ENCODE measurements around the gene EIF4G3.

The EIF4G3 gene

GRCh38 chr1:21084111-21084810, 92.4 kb downstream of the EIF4G3 start:
- ChIA-PET POLR2A (interaction anchor here (0.5 kb wide), 1 partner anchor 33 kb away, joined by 3 read pairs; no protein-coding TSS in a partner anchor), CTCF (interaction anchor here (1.0 to 1.7 kb wide), 2 partner anchors 62 to 111 kb away, joined by 3 to 4 read pairs; no protein-coding TSS in a partner anchor)
- no peak overlapping the region for H3K4me3 ChIP-seq (ENCODE audit: control insufficient read depth in 1 of 7, extremely low read depth in 1 of 7, insufficient read depth in 4 of 7, low read depth in 2 of 7, low read length in 6 of 7)
- WGBS (ENCODE audit: insufficient coverage) = 100% methylated on average over 1 of the region's 4 CpGs
- peaks cover 8 to 27% (median 11%) of the 10 kb centered on the region in 4 experiments for H3K36me3 ChIP-seq (ENCODE audit: control insufficient read depth in 4 of 4, insufficient read depth in 4 of 4, low read length in 3 of 4)
- H3K4me1 ChIP-seq (ENCODE audit: control extremely low read depth in 1 of 4, control insufficient read depth in 4 of 4, insufficient read depth in 4 of 4, low read length in 3 of 4) = peaks cover 0 to 5% (median under 1%) of the 10 kb centered on the region in 4 experiments
- DNase-seq = peak in 1 of 3 donors; percentile 71
- H3K27ac ChIP-seq (ENCODE audit: insufficient read depth in 1 of 2, low read depth in 1 of 2, low read length in 2 of 2, poor library complexity in 1 of 2, severe bottlenecking in 2 of 2) = no peak overlapping the region
- peaks cover 0 to 3% (median 0%) of the 10 kb centered on the region in 5 experiments for H3K9me3 ChIP-seq (ENCODE audit: control extremely low read depth in 1 of 5, control insufficient read depth in 4 of 5, insufficient read depth in 2 of 5, low read depth in 1 of 5, low read length in 4 of 5)
- H3K27me3 ChIP-seq (replicated peaks in 2 of 5; ENCODE audit: control insufficient read depth in 4 of 5, insufficient read depth in 5 of 5, low read length in 4 of 5) = no peaks in the 10 kb centered on the region

- Histone ChIP-seq H3K27ac (ENCODE audit: insufficient read depth in 1 of 2, low read depth in 1 of 2, low read length in 2 of 2, poor library complexity in 1 of 2, severe bottlenecking in 2 of 2) (no peak overlapping the region), H3K4me1 (ENCODE audit: control extremely low read depth in 1 of 4, control insufficient read depth in 4 of 4, insufficient read depth in 4 of 4, low read length in 3 of 4) (peaks cover 0 to 5% (median under 1%) of the 10 kb centered on the region in 4 experiments), H3K9me3 (ENCODE audit: control extremely low read depth in 1 of 5, control insufficient read depth in 4 of 5, insufficient read depth in 2 of 5, low read depth in 1 of 5, low read length in 4 of 5) (peaks cover 0 to 3% (median 0%) of the 10 kb centered on the region in 5 experiments), H3K4me3 (ENCODE audit: control insufficient read depth in 1 of 7, extremely low read depth in 1 of 7, insufficient read depth in 4 of 7, low read depth in 2 of 7, low read length in 6 of 7) (no peak overlapping the region), H3K36me3 (ENCODE audit: control insufficient read depth in 4 of 4, insufficient read depth in 4 of 4, low read length in 3 of 4) (peaks cover 4 to 23% (median 10%) of the 10 kb centered on the region in 4 experiments), H3K27me3 (replicated peaks in 2 of 5; ENCODE audit: control insufficient read depth in 4 of 5, insufficient read depth in 5 of 5, low read length in 4 of 5) (no peaks in the 10 kb centered on the region)
- ChIA-PET CTCF (interaction anchor here (1.1 kb wide), 1 partner anchor 113 kb away, joined by 3 read pairs; no protein-coding TSS in a partner anchor), POLR2A (no interaction called here)
- DNase-seq = no peak
- WGBS (ENCODE audit: insufficient coverage) = 96% methylated on average over 6 of the region's 6 CpGs
Observed at GRCh38 chr1:21082073-21082472, 94.6 kb downstream of the EIF4G3 start.

GRCh38 chr1:21077085-21077484, 99.6 kb downstream of the EIF4G3 start:
- H3K36me3 ChIP-seq (ENCODE audit: control insufficient read depth in 4 of 4, insufficient read depth in 4 of 4, low read length in 3 of 4) = peaks cover 3 to 7% (median 5%) of the 10 kb centered on the region in 4 experiments
- ChIA-PET CTCF (no interaction called here), POLR2A (no interaction called here)
- H3K4me3 ChIP-seq (ENCODE audit: control insufficient read depth in 1 of 7, extremely low read depth in 1 of 7, insufficient read depth in 4 of 7, low read depth in 2 of 7, low read length in 6 of 7) = no peak overlapping the region
- peak in 2 of 3 donors; percentile 31 to 54 for DNase-seq
- H3K9me3 ChIP-seq (ENCODE audit: control extremely low read depth in 1 of 5, control insufficient read depth in 4 of 5, insufficient read depth in 2 of 5, low read depth in 1 of 5, low read length in 4 of 5) = no peaks in the 10 kb centered on the region
- peaks cover 0 to 15% (median 7%) of the 10 kb centered on the region in 4 experiments for H3K4me1 ChIP-seq (ENCODE audit: control extremely low read depth in 1 of 4, control insufficient read depth in 4 of 4, insufficient read depth in 4 of 4, low read length in 3 of 4)
- H3K27ac ChIP-seq (ENCODE audit: insufficient read depth in 1 of 2, low read depth in 1 of 2, low read length in 2 of 2, poor library complexity in 1 of 2, severe bottlenecking in 2 of 2) = peak overlapping the region in 1 of 2 experiments; percentile 11
- H3K27me3 ChIP-seq (replicated peaks in 2 of 5; ENCODE audit: control insufficient read depth in 4 of 5, insufficient read depth in 5 of 5, low read length in 4 of 5) = no peaks in the 10 kb centered on the region

DNA sequence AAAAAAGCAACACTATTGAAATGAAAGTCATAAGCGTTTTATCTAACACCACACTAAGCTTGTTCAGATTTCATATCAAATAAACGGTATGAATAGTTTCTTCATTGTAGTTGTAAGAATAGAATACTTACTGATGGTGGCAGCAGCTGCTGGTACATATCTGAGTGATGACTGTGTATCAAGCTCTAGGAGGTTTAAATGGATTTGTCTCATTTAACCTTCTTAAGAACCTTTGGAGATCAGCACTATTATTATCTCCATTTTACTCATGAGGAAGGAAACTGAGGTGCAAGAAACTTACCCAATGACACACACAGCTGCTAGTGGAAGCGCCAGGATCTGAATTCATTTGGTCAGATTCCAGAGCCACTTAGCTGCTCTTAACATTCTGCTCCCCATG, 104.0 kb downstream of the EIF4G3 start:
- ChIA-PET CTCF (interaction anchor here (0.7 to 2.6 kb wide), 7 partner anchors 8 to 123 kb away, joined by 3 to 28 read pairs (median 3); no protein-coding TSS in a partner anchor), POLR2A (interaction anchor here (0.9 kb wide), 1 partner anchor 12 kb away, joined by 3 read pairs; no protein-coding TSS in a partner anchor)
- H3K4me1 ChIP-seq (ENCODE audit: control extremely low read depth in 1 of 4, control insufficient read depth in 4 of 4, insufficient read depth in 4 of 4, low read length in 3 of 4) = peaks cover 0 to 20% (median 7%) of the 10 kb centered on the region in 4 experiments

DNA sequence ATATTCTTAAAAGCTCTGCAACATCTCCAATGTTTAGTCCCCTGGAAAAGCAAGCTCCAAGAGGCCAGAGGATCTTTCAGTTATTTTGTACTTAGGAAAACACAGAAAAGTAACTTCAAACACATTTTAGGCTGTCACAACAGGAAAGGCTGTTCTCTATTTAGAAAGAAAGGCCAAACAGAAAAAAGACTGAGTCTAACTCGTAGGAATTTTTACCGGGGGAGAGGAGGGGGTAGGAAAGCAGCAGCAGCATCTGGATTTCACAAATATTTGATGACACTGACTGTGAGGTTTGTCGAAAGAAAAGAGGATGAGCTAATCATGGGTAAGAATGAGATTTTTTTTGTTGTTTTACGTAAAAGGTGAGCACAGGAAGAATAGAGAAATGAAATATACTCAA, 107.1 kb downstream of the EIF4G3 start:
- H3K36me3 ChIP-seq (ENCODE audit: control insufficient read depth in 4 of 4, insufficient read depth in 4 of 4, low read length in 3 of 4) = peaks cover 0 to 7% (median 4%) of the 10 kb centered on the region in 4 experiments
- ChIA-PET CTCF (interaction anchor here (0.5 to 1.1 kb wide), 4 partner anchors 12 to 986 kb away, joined by 3 to 5 read pairs (median 3); no protein-coding TSS in a partner anchor), POLR2A (no interaction called here)
- H3K4me1 ChIP-seq (ENCODE audit: control extremely low read depth in 1 of 4, control insufficient read depth in 4 of 4, insufficient read depth in 4 of 4, low read length in 3 of 4) = peaks cover 0 to 17% (median 0%) of the 10 kb centered on the region in 4 experiments
- H3K27ac ChIP-seq (ENCODE audit: insufficient read depth in 1 of 2, low read depth in 1 of 2, low read length in 2 of 2, poor library complexity in 1 of 2, severe bottlenecking in 2 of 2) = no peak overlapping the region
- no peak for DNase-seq
- H3K9me3 ChIP-seq (ENCODE audit: control extremely low read depth in 1 of 5, control insufficient read depth in 4 of 5, insufficient read depth in 2 of 5, low read depth in 1 of 5, low read length in 4 of 5) = no peaks in the 10 kb centered on the region
- 56% methylated on average over 3 of the region's 4 CpGs for WGBS (ENCODE audit: insufficient coverage)
- no peaks in the 10 kb centered on the region for H3K27me3 ChIP-seq (replicated peaks in 2 of 5; ENCODE audit: control insufficient read depth in 4 of 5, insufficient read depth in 5 of 5, low read length in 4 of 5)
- H3K4me3 ChIP-seq (ENCODE audit: control insufficient read depth in 1 of 7, extremely low read depth in 1 of 7, insufficient read depth in 4 of 7, low read depth in 2 of 7, low read length in 6 of 7) = no peak overlapping the region

More for the DNA sequence above, 104.0 kb downstream of the EIF4G3 start:
- DNase-seq = peak; percentile 15 to 53 (median 50)
- no CpG with 5 or more reads among the region's 3 CpGs for WGBS (ENCODE audit: insufficient coverage)
- Histone ChIP-seq H3K9me3 (ENCODE audit: control extremely low read depth in 1 of 5, control insufficient read depth in 4 of 5, insufficient read depth in 2 of 5, low read depth in 1 of 5, low read length in 4 of 5) (no peaks in the 10 kb centered on the region), H3K27me3 (replicated peaks in 2 of 5; ENCODE audit: control insufficient read depth in 4 of 5, insufficient read depth in 5 of 5, low read length in 4 of 5) (no peaks in the 10 kb centered on the region), H3K36me3 (ENCODE audit: control insufficient read depth in 4 of 4, insufficient read depth in 4 of 4, low read length in 3 of 4) (peaks cover 0 to 7% (median 3%) of the 10 kb centered on the region in 4 experiments), H3K4me3 (ENCODE audit: control insufficient read depth in 1 of 7, extremely low read depth in 1 of 7, insufficient read depth in 4 of 7, low read depth in 2 of 7, low read length in 6 of 7) (no peak overlapping the region), H3K27ac (ENCODE audit: insufficient read depth in 1 of 2, low read depth in 1 of 2, low read length in 2 of 2, poor library complexity in 1 of 2, severe bottlenecking in 2 of 2) (no peak overlapping the region)

- no peak overlapping the region for H3K4me3 ChIP-seq (ENCODE audit: control insufficient read depth in 1 of 7, extremely low read depth in 1 of 7, insufficient read depth in 4 of 7, low read depth in 2 of 7, low read length in 6 of 7)
- no peaks in the 10 kb centered on the region for H3K27me3 ChIP-seq (replicated peaks in 2 of 5; ENCODE audit: control insufficient read depth in 4 of 5, insufficient read depth in 5 of 5, low read length in 4 of 5)
- ChIA-PET CTCF (interaction anchor here (0.5 to 1.1 kb wide), 4 partner anchors 11 to 986 kb away, joined by 3 to 5 read pairs (median 3); no protein-coding TSS in a partner anchor), POLR2A (no interaction called here)
- no peak overlapping the region for H3K27ac ChIP-seq (ENCODE audit: insufficient read depth in 1 of 2, low read depth in 1 of 2, low read length in 2 of 2, poor library complexity in 1 of 2, severe bottlenecking in 2 of 2)
- H3K4me1 ChIP-seq (ENCODE audit: control extremely low read depth in 1 of 4, control insufficient read depth in 4 of 4, insufficient read depth in 4 of 4, low read length in 3 of 4) = peaks cover 0 to 17% (median 0%) of the 10 kb centered on the region in 4 experiments
- DNase-seq = no peak
- peaks cover 2 to 7% (median 4%) of the 10 kb centered on the region in 4 experiments for H3K36me3 ChIP-seq (ENCODE audit: control insufficient read depth in 4 of 4, insufficient read depth in 4 of 4, low read length in 3 of 4)
- no peaks in the 10 kb centered on the region for H3K9me3 ChIP-seq (ENCODE audit: control extremely low read depth in 1 of 5, control insufficient read depth in 4 of 5, insufficient read depth in 2 of 5, low read depth in 1 of 5, low read length in 4 of 5)
Observed at GRCh38 chr1:21068937-21069336, 107.8 kb downstream of the EIF4G3 start.
